Endothelial cell of umbilical vein (primary cell): ENCODE data around the gene CTNNB1. TPM values are rescaled to one million over a fixed set of nuclear protein-coding genes. Genes with fewer than 3 reads are reported as not detected.

Experiments used
- BruUV-seq: library from RNA; stranded (reverse); fragments of 400-500 nt; replicated peaks from 2 replicates; lab custom pipeline; 2021; lab: Mats Ljungman, UMichigan
- CTCF ChIA-PET: fragments of 300-600, 350-600 bp; sonication (Branson Sonifier 250); formaldehyde crosslinking; loops from one replicate; lab custom pipeline; 2021; ENCODE audit warnings: antibody characterized with exemption, inconsistent platforms; lab: Charles Lee
- POLR2A ChIA-PET: fragments of 300-600, 350-600 bp; sonication (Branson Sonifier 250); formaldehyde crosslinking; loops from one replicate; lab custom pipeline; 2021; ENCODE audit warnings: antibody characterized with exemption, inconsistent platforms; lab: Charles Lee
- DNase-seq: peaks from one replicate; pipeline ENCODE4 v3.0.0-alpha.2; 2011; ENCODE audit warnings: low read depth, low spot score
- FAIRE-seq: peaks from 2 replicates; lab custom pipeline; 2011; peaks lifted over from hg19 to GRCh38; lab: Jason Lieb, UNC
- H2AFZ ChIP-seq: 2 replicates; pipeline ENCODE4 v1.6.0; 2012; ENCODE audit warnings: low read depth, low read length, control low read depth, inconsistent platforms
- H3K27ac ChIP-seq: 2 replicates; pipeline ENCODE4 v1.5.1; 2011; ENCODE audit warnings: low read depth, mild to moderate bottlenecking, control low read depth, low read length, moderate library complexity; ENCODE audit not compliant: insufficient read depth
- H3K27me3 ChIP-seq, 2 experiments: 2 replicates each; pipeline versions ENCODE4 v1.6.0 to v1.6.1; 2011; ENCODE audit warnings: low read length in 2 of 2, mixed read lengths in 1 of 2; ENCODE audit not compliant: control insufficient read depth in 2 of 2, insufficient read depth in 2 of 2
- H3K36me3 ChIP-seq, 2 experiments: 2 replicates in 1 of 2; 3 replicates in 1 of 2; pipeline ENCODE4 v1.5.1; 2011; ENCODE audit warnings: low read length in 2 of 2, mild to moderate bottlenecking in 1 of 2, moderate library complexity in 1 of 2; ENCODE audit not compliant: control insufficient read depth in 2 of 2, insufficient read depth in 2 of 2; ENCODE audit errors: extremely low read depth in 1 of 2
- H3K4me1 ChIP-seq: 3 replicates; pipeline ENCODE4 v1.5.1; 2011; ENCODE audit warnings: mild to moderate bottlenecking, low read length; ENCODE audit not compliant: control insufficient read depth, insufficient read depth; ENCODE audit errors: extremely low read depth
- H3K4me2 ChIP-seq: 2 replicates; pipeline ENCODE4 v1.6.1; 2011; ENCODE audit warnings: low read length, control low read depth, mixed read lengths; ENCODE audit not compliant: insufficient read depth
- H3K4me3 ChIP-seq, 3 experiments: fragments of 200-600 bp in 1 of 3; sonication (generic), shearing (Covaris generic) in 1 of 3; replicated peaks in 1 of 3; 2 replicates each; pipeline ENCODE4 v1.5.1; 2011 to 2016; ENCODE audit warnings: control low read depth in 3 of 3, low read length in 3 of 3, mild to moderate bottlenecking in 2 of 3, inconsistent platforms in 1 of 3, low read depth in 1 of 3, moderate library complexity in 1 of 3; ENCODE audit not compliant: insufficient read depth in 1 of 3
- H3K79me2 ChIP-seq: 2 replicates; pipeline ENCODE4 v1.6.0; 2012; ENCODE audit warnings: low read length, inconsistent platforms; ENCODE audit not compliant: control insufficient read depth, insufficient read depth
- H3K9ac ChIP-seq: replicated peaks from 2 replicates; pipeline ENCODE3; 2011; ENCODE audit warnings: low read length, control low read depth; ENCODE audit not compliant: insufficient read depth; ENCODE audit errors: extremely low read depth
- H3K9me1 ChIP-seq: replicated peaks from 3 replicates; pipeline ENCODE4 v1.6.0; 2011; ENCODE audit warnings: mild to moderate bottlenecking, low read length; ENCODE audit not compliant: control insufficient read depth, insufficient read depth; ENCODE audit errors: extremely low read depth
- H3K9me3 ChIP-seq: replicated peaks from 2 replicates; pipeline ENCODE4 v1.5.1; 2012; ENCODE audit warnings: low read length, inconsistent platforms; ENCODE audit not compliant: control insufficient read depth, insufficient read depth
- H4K20me1 ChIP-seq: replicated peaks from 2 replicates; pipeline ENCODE3; 2011; ENCODE audit warnings: mild to moderate bottlenecking, low read length; ENCODE audit not compliant: control insufficient read depth, insufficient read depth; ENCODE audit errors: extremely low read depth
- EZH2 ChIP-seq: IDR thresholded peaks from 2 replicates; pipeline ENCODE4 v1.6.1; 2012; ENCODE audit warnings: borderline replicate concordance, low read depth, mild to moderate bottlenecking, moderate library complexity, low read length, inconsistent platforms; ENCODE audit not compliant: severe bottlenecking
- FOS ChIP-seq: IDR thresholded peaks from 2 replicates; pipeline ENCODE4 v1.6.1; 2011; ENCODE audit warnings: mild to moderate bottlenecking, low read length, moderate library complexity, borderline replicate concordance; ENCODE audit not compliant: insufficient read depth
- GATA2 ChIP-seq: IDR thresholded peaks from 2 replicates; pipeline ENCODE4 v1.7.0; 2011; ENCODE audit warnings: low read depth, mild to moderate bottlenecking, moderate library complexity, mixed read lengths, low read length; ENCODE audit not compliant: insufficient read length, insufficient read depth
- JUN ChIP-seq: IDR thresholded peaks from 2 replicates; pipeline ENCODE4 v1.6.1; 2011; ENCODE audit warnings: borderline replicate concordance, low read depth; ENCODE audit not compliant: insufficient read length, insufficient read depth
- MYC ChIP-seq: IDR thresholded peaks from one replicate; pipeline ENCODE4 v1.6.1; 2011; ENCODE audit warnings: mild to moderate bottlenecking, low read depth, low read length
- POLR2A ChIP-seq: IDR thresholded peaks from 2 replicates; pipeline ENCODE4 v1.6.1; 2012; ENCODE audit warnings: low read depth, mild to moderate bottlenecking, control low read depth, low read length
- POLR2AphosphoS5 ChIP-seq: IDR thresholded peaks from 2 replicates; pipeline ENCODE4 v1.6.1; 2012; ENCODE audit warnings: low read depth, mild to moderate bottlenecking, control low read depth, low read length, moderate library complexity; ENCODE audit not compliant: insufficient read depth
- dilution Hi-C: fragments of 300-500 bp; cut with MboI; formaldehyde crosslinking; loops from one replicate; pipeline ENCODE4 v1.15.0; 2019; ENCODE audit warnings: low sequenced_read_pairs; ENCODE audit not compliant: extremely low pct_ligation_motif_present
- intact Hi-C: fragments of 100-400 bp; cut with micrococcal nuclease; formaldehyde crosslinking; loops from one replicate; pipeline ENCODE4 v1.10.0; 2022
- polyA plus RNA-seq, 4 experiments: library from polyadenylated mRNA; depleted of rRNA in 3 of 4; stranded (reverse) in 3 of 4; unstranded in 1 of 4; fragments of >200 nt; gene quantifications; 2 replicates each; pipeline versions ENCODE4 v1.2.1 to v1.2.3, GENCODE V29; 2011 to 2012; ENCODE audit warnings: missing spikeins in 1 of 4
- total RNA-seq: library from RNA; stranded (reverse); gene quantifications from 2 replicates; pipeline ENCODE4 v1.2.3, GENCODE V29; 2021
- TF ChIP-seq, protein P1 (sequence below): IDR thresholded peaks from 2 replicates; pipeline ENCODE4 v1.6.1; 2011; ENCODE audit not compliant: insufficient read depth, insufficient read length
- TF ChIP-seq, protein P2 (sequence below), 2 donors: IDR thresholded peaks; 1 replicate in 1 of 2; 2 replicates in 1 of 2; pipeline ENCODE4 v1.5.1; 2011; ENCODE audit warnings: low read length in 2 of 2, mild to moderate bottlenecking in 2 of 2, moderate library complexity in 2 of 2, control low read depth in 1 of 2, inconsistent platforms in 1 of 2, low read depth in 1 of 2; ENCODE audit not compliant: insufficient read depth in 1 of 2; ENCODE audit errors: extremely low read depth in 1 of 2

The CTNNB1 gene
- total and polyA plus RNA-seq, 2 donors (not counting 3 experiments of a cell fraction or from before 2014, with no cell fraction given) = 513 to 906 TPM

DNA sequence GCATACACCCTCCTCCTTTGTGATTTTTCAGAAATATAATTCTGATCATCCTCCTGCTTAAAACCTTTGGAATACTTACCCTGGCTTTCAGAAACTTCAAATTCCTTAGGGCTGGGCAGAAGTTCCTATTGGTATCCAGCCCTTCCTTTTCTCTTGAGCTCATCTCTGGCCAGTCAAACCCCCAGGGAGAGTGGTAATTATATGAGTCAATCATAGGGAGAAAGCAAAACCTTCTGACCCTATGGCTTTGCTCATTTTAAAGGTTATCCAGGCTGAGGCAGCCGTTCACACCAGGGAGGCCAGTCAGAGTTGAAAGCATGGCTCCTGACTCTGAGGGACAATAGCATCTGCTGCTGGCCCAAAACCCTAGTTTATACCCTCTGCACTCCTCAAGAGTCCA is 23.9 kb upstream of the CTNNB1 start:
- H3K36me3 ChIP-seq = no peaks in the 10 kb centered on the region
- POLR2A ChIA-PET = no interaction called here
- no peak overlapping the region for H2AFZ ChIP-seq
- no peaks in the 10 kb centered on the region for H4K20me1 ChIP-seq
- no peaks in the 10 kb centered on the region for H3K9me1 ChIP-seq
- H3K27me3 ChIP-seq = peaks cover 9 to 14% of the 10 kb centered on the region in 2 experiments
- dilution Hi-C loops = no loop called here
- intact Hi-C loops = no loop called here
- no peak overlapping the region for H3K4me2 ChIP-seq
- no peaks in the 10 kb centered on the region for H3K79me2 ChIP-seq
- H3K4me1 ChIP-seq = no peaks in the 10 kb centered on the region
- no TSS peak for BruUV-seq
- H3K27ac ChIP-seq = no peak overlapping the region
- CTCF ChIA-PET = interaction anchor here (0.6 to 1.5 kb wide), 2 partner anchors 10 to 371 kb away, joined by 4 read pairs; no protein-coding TSS in a partner anchor
- no peak for DNase-seq
- no peak overlapping the region for H3K9ac ChIP-seq
- no peak overlapping the region for H3K4me3 ChIP-seq
- no peak for TF ChIP-seq POLR2A
- no peak for TF ChIP-seq MYC
- H3K9me3 ChIP-seq = no peaks in the 10 kb centered on the region
- no peak for FAIRE-seq

DNA sequence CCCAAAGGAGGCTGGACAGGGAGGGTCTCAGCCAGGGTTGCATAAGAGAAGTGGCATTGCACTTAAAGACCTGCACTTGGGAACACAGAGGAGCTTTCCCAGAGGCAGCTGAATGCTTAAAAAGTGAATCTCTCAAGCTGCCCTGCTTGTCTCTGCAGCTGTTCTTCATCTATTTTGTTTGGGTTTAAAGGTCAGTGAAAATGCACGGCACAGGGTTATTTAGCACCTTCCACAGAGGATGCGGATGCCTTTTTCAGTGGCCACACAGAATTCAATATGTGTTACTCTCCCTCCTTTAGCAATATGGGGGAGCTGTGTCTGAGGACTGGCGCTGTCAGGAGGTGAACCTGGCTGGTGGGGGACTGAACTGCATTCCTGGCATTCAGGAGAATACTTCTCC is 22.7 kb upstream of the CTNNB1 start:
- Histone ChIP-seq H4K20me1 (no peaks in the 10 kb centered on the region), H3K4me3 (no peak overlapping the region), H3K4me1 (no peaks in the 10 kb centered on the region), H3K27ac (no peak overlapping the region), H3K4me2 (no peak overlapping the region), H3K9ac (no peak overlapping the region), H3K79me2 (no peaks in the 10 kb centered on the region), H3K36me3 (no peaks in the 10 kb centered on the region), H3K9me1 (no peaks in the 10 kb centered on the region), H3K9me3 (no peaks in the 10 kb centered on the region), H3K27me3 (peaks cover 9 to 20% of the 10 kb centered on the region in 2 experiments), H2AFZ (no peak overlapping the region)
- TF ChIP-seq GATA2 = no peak
- TF ChIP-seq, protein P1, sequence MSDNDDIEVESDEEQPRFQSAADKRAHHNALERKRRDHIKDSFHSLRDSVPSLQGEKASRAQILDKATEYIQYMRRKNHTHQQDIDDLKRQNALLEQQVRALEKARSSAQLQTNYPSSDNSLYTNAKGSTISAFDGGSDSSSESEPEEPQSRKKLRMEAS = no peak
- no peak for TF ChIP-seq POLR2AphosphoS5
- no peak for TF ChIP-seq EZH2
- no peak for TF ChIP-seq MYC
- no peak for TF ChIP-seq JUN
- TF ChIP-seq, protein P2, sequence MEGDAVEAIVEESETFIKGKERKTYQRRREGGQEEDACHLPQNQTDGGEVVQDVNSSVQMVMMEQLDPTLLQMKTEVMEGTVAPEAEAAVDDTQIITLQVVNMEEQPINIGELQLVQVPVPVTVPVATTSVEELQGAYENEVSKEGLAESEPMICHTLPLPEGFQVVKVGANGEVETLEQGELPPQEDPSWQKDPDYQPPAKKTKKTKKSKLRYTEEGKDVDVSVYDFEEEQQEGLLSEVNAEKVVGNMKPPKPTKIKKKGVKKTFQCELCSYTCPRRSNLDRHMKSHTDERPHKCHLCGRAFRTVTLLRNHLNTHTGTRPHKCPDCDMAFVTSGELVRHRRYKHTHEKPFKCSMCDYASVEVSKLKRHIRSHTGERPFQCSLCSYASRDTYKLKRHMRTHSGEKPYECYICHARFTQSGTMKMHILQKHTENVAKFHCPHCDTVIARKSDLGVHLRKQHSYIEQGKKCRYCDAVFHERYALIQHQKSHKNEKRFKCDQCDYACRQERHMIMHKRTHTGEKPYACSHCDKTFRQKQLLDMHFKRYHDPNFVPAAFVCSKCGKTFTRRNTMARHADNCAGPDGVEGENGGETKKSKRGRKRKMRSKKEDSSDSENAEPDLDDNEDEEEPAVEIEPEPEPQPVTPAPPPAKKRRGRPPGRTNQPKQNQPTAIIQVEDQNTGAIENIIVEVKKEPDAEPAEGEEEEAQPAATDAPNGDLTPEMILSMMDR (IDR thresholded peaks at IDR 0.05; ENCODE audit: extremely low read depth in 1 of 2, insufficient read depth in 1 of 2, low read depth in 1 of 2, low read length in 2 of 2) = no peak
- TF ChIP-seq POLR2A = no peak
- TF ChIP-seq FOS = no peak
- DNase-seq = no peak
- ChIA-PET POLR2A (no interaction called here), CTCF (interaction anchor here (1.2 to 1.5 kb wide), 2 partner anchors 8 to 11 kb away, joined by 4 read pairs; no protein-coding TSS in a partner anchor)
- intact Hi-C loops (no loop called here), dilution Hi-C loops (no loop called here)
- no peak for FAIRE-seq
- no TSS peak for BruUV-seq
